Fibroblast of pulmonary artery (primary cell): ENCODE data around the gene GALNT2.

Experiments used
- DNase-seq: peaks from one replicate; pipeline ENCODE4 v3.0.0-alpha.2; 2010; ENCODE audit warnings: low read depth
- H3K4me3 ChIP-seq: replicated peaks from 2 replicates; pipeline ENCODE4 v1.5.1; 2011; ENCODE audit warnings: low read depth, mild to moderate bottlenecking, control low read depth, low read length, moderate library complexity
- CTCF ChIP-seq: IDR thresholded peaks from 2 replicates; pipeline ENCODE4 v1.5.1; 2011; ENCODE audit warnings: mild to moderate bottlenecking, control low read depth, low read length, inconsistent platforms; ENCODE audit errors: missing control alignments

The GALNT2 gene

GRCh38 chr1:230323686-230324085, 256.6 kb downstream of the GALNT2 start:
- DNase-seq = no peak
- H3K4me3 ChIP-seq = no peak overlapping the region
- no peak for TF ChIP-seq CTCF

GRCh38 chr1:230326971-230327891, 260.2 kb downstream of the GALNT2 start:
- DNase-seq = peak; percentile 46
- no peak for TF ChIP-seq CTCF
- no peak overlapping the region for H3K4me3 ChIP-seq

GRCh38 chr1:230327892-230328284, 260.9 kb downstream of the GALNT2 start:
- no peak for TF ChIP-seq CTCF
- no peak overlapping the region for H3K4me3 ChIP-seq
- DNase-seq = no peak

- no peak for DNase-seq
- no peak for TF ChIP-seq CTCF
- no peak overlapping the region for H3K4me3 ChIP-seq
These were observed 261.4 kb downstream of the GALNT2 start for GRCh38 chr1:230328342-230329015.

- TF ChIP-seq CTCF = no peak
- no peak for DNase-seq
- H3K4me3 ChIP-seq = no peak overlapping the region
These were observed 263.1 kb downstream of the GALNT2 start for GRCh38 chr1:230330157-230330556.
